ENCODE results near the gene USH2A. TPM values are rescaled to one million over a fixed set of nuclear protein-coding genes. Genes with fewer than 3 reads are reported as not detected.
A peak's percentile ranks its signal among the peaks of the same experiment; 100 is the strongest.

Gene USH2A
- total RNA-seq, 2 donors from 2014 or later = 0.62 to 3.1 TPM

GRCh38 chr1:215704089-215704860 lies 719.0 kb downstream of the USH2A start:
- TF ChIP-seq CTCF (conservative IDR thresholded peaks at IDR 0.05) = no peak
- H3K9me3 ChIP-seq (ENCODE audit: control insufficient read depth, low read length) = no peaks in the 10 kb centered on the region
- H3K4me1 ChIP-seq (ENCODE audit: control insufficient read depth, insufficient read depth, low read length) = no peaks in the 10 kb centered on the region
- Mint-ChIP-seq H3K4me1 (no peaks in the 10 kb centered on the region), H3K9me3 (peaks cover 13% of the 10 kb centered on the region), H3K27me3 (ENCODE audit: insufficient read depth) (no peaks in the 10 kb centered on the region), H3K4me3 (no peak overlapping the region), H3K36me3 (ENCODE audit: low read depth) (no peaks in the 10 kb centered on the region), H3K27ac (no peak overlapping the region)
- no peak overlapping the region for H3K4me3 ChIP-seq (ENCODE audit: low read length)
- WGBS, 2 experiments (ENCODE audit: insufficient coverage in 1 of 2, insufficient read length in 1 of 2) = 86 to 89% methylated on average over 6 of the region's 6 CpGs
- DNase-seq = no peak
- H3K36me3 ChIP-seq (ENCODE audit: control insufficient read depth, insufficient read depth, low read length) = no peaks in the 10 kb centered on the region
- H3K9ac ChIP-seq (ENCODE audit: extremely low read depth, low read length, poor library complexity, severe bottlenecking) = no peak overlapping the region
- no peak overlapping the region for H3K27ac ChIP-seq (ENCODE audit: low read depth, low read length)
- no peaks in the 10 kb centered on the region for H3K27me3 ChIP-seq (ENCODE audit: control insufficient read depth, insufficient read depth, low read length, poor library complexity, severe bottlenecking)

DNA sequence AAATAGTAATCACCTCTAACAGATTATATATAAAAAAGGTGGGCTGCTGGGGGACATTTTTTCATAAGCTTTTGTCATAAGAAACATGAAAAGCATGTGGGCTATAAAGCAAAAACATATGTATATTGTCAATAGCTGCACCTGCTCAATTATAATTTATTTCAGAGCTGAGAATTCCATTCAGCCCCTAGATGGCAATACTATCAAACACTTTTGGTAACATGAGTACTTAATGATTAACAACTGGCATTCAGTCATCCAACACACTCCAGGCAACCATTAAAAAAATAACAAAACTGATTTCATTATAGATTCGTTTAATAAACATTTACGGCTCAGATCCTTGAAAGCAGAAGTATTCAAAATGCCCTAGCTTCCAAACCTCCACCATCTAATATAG lies 741.0 kb downstream of the USH2A start:
- H3K4me3 ChIP-seq (ENCODE audit: low read length) = no peak overlapping the region
- no peaks in the 10 kb centered on the region for H3K27me3 ChIP-seq (ENCODE audit: control insufficient read depth, insufficient read depth, low read length, poor library complexity, severe bottlenecking)
- no peak overlapping the region for H3K27ac Mint-ChIP-seq
- no peak for DNase-seq
- H3K9ac ChIP-seq (ENCODE audit: extremely low read depth, low read length, poor library complexity, severe bottlenecking) = no peak overlapping the region
- H3K36me3 ChIP-seq (ENCODE audit: control insufficient read depth, insufficient read depth, low read length) = no peaks in the 10 kb centered on the region
- no peak overlapping the region for H3K4me3 Mint-ChIP-seq
- TF ChIP-seq CTCF (conservative IDR thresholded peaks at IDR 0.05) = peak; percentile 33
- H3K27ac ChIP-seq (ENCODE audit: low read depth, low read length) = no peak overlapping the region
- H3K9me3 Mint-ChIP-seq = no peaks in the 10 kb centered on the region
- no peaks in the 10 kb centered on the region for H3K36me3 Mint-ChIP-seq (ENCODE audit: low read depth)
- no peaks in the 10 kb centered on the region for H3K27me3 Mint-ChIP-seq (ENCODE audit: insufficient read depth)
- H3K9me3 ChIP-seq (ENCODE audit: control insufficient read depth, low read length) = no peaks in the 10 kb centered on the region
- no peaks in the 10 kb centered on the region for H3K4me1 ChIP-seq (ENCODE audit: control insufficient read depth, insufficient read depth, low read length)
- 97 to 100% methylated on average over 1 to 2 of the region's 2 CpGs for whole genome bisulfite sequencing, 2 experiments (ENCODE audit: insufficient coverage in 1 of 2, insufficient read length in 1 of 2)
- no peaks in the 10 kb centered on the region for H3K4me1 Mint-ChIP-seq

DNA sequence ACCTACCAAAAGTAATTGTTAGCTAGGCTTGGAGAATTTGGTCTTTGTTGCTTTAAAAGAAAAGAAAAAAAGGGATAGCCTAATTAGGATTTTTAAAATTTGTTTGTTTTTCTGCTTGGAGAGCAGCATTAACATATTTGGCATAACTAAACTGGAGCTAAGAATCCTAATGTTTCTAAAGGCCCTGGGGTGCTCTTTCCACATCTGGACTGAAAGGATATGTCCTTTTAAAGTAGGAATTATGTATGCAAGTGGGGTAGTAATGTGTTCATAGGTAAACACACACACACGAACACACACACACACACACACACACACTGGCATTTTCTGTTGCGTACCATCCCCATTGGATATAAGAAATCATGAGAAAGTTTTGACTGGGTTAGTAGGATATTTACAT lies 742.2 kb downstream of the USH2A start:
- no peaks in the 10 kb centered on the region for H3K4me1 Mint-ChIP-seq
- Histone ChIP-seq H3K4me1 (ENCODE audit: control insufficient read depth, insufficient read depth, low read length) (no peaks in the 10 kb centered on the region), H3K36me3 (ENCODE audit: control insufficient read depth, insufficient read depth, low read length) (no peaks in the 10 kb centered on the region), H3K27me3 (ENCODE audit: control insufficient read depth, insufficient read depth, low read length, poor library complexity, severe bottlenecking) (no peaks in the 10 kb centered on the region), H3K9ac (ENCODE audit: extremely low read depth, low read length, poor library complexity, severe bottlenecking) (no peak overlapping the region), H3K27ac (ENCODE audit: low read depth, low read length) (no peak overlapping the region), H3K4me3 (ENCODE audit: low read length) (no peak overlapping the region), H3K9me3 (ENCODE audit: control insufficient read depth, low read length) (no peaks in the 10 kb centered on the region)
- H3K27ac Mint-ChIP-seq = no peak overlapping the region
- WGBS, 2 experiments (ENCODE audit: insufficient coverage in 1 of 2, insufficient read length in 1 of 2) = 83% methylated on average over 1 of the region's 2 CpGs; no CpG with 5 or more reads in 1 of the 2 experiments
- H3K9me3 Mint-ChIP-seq = no peaks in the 10 kb centered on the region
- H3K4me3 Mint-ChIP-seq = no peak overlapping the region
- no peak for DNase-seq
- H3K36me3 Mint-ChIP-seq (ENCODE audit: low read depth) = no peaks in the 10 kb centered on the region
- H3K27me3 Mint-ChIP-seq (ENCODE audit: insufficient read depth) = no peaks in the 10 kb centered on the region
- no peak for TF ChIP-seq CTCF (conservative IDR thresholded peaks at IDR 0.05)

All from endodermal cell (in vitro differentiated cells).